ENCODE data around the gene DSCAM. TPM values are rescaled to one million over a fixed set of nuclear protein-coding genes. Genes with fewer than 3 reads are reported as not detected.
A peak's percentile ranks its signal among the peaks of the same experiment; 100 is the strongest.

DSCAM gene
- total RNA-seq, 1 experiment from 2014 or later = 0.03 TPM

GRCh38 chr21:40553781-40554180 is 293.2 kb downstream of the DSCAM start:
- DNase-seq (ENCODE audit: low read depth) = no peak

GRCh38 chr21:40547906-40548513 is 298.9 kb downstream of the DSCAM start:
- DNase-seq (ENCODE audit: low read depth) = no peak

- DNase-seq (ENCODE audit: low read depth) = no peak
Measured at GRCh38 chr21:40546647-40547046, 300.3 kb downstream of the DSCAM start.

GRCh38 chr21:40540216-40540615 is 306.7 kb downstream of the DSCAM start:
- no peak for DNase-seq (ENCODE audit: low read depth)

GRCh38 chr21:40534886-40535285 is 312.1 kb downstream of the DSCAM start:
- no peak for DNase-seq (ENCODE audit: low read depth)

GRCh38 chr21:40531431-40532110 is 315.4 kb downstream of the DSCAM start:
- no peak for DNase-seq (ENCODE audit: low read depth)

- no peak for DNase-seq (ENCODE audit: low read depth)
Measured at GRCh38 chr21:40531016-40531415, 315.9 kb downstream of the DSCAM start.

- DNase-seq (ENCODE audit: low read depth) = no peak
Measured at GRCh38 chr21:40517646-40518045, 329.3 kb downstream of the DSCAM start.

GRCh38 chr21:40516335-40516734 is 330.6 kb downstream of the DSCAM start:
- no peak for DNase-seq (ENCODE audit: low read depth)

GRCh38 chr21:40512590-40512989 is 334.4 kb downstream of the DSCAM start:
- peak; percentile 11 for DNase-seq (ENCODE audit: low read depth)

GRCh38 chr21:40507978-40508377 is 339.0 kb downstream of the DSCAM start:
- peak; percentile 12 for DNase-seq (ENCODE audit: low read depth)

GRCh38 chr21:40505681-40506080 is 341.3 kb downstream of the DSCAM start:
- no peak for DNase-seq (ENCODE audit: low read depth)

- no peak for DNase-seq (ENCODE audit: low read depth)
Measured at GRCh38 chr21:40505244-40505643, 341.7 kb downstream of the DSCAM start.

- DNase-seq (ENCODE audit: low read depth) = no peak
Measured at GRCh38 chr21:40504825-40505224, 342.1 kb downstream of the DSCAM start.

GRCh38 chr21:40496116-40496515 is 350.8 kb downstream of the DSCAM start:
- DNase-seq (ENCODE audit: low read depth) = no peak

- DNase-seq (ENCODE audit: low read depth) = no peak
Measured at GRCh38 chr21:40490408-40490807, 356.6 kb downstream of the DSCAM start.

GRCh38 chr21:40489001-40489400 is 358.0 kb downstream of the DSCAM start:
- no peak for DNase-seq (ENCODE audit: low read depth)

GRCh38 chr21:40481764-40482163 is 365.2 kb downstream of the DSCAM start:
- no peak for DNase-seq (ENCODE audit: low read depth)

GRCh38 chr21:40474513-40474912 is 372.4 kb downstream of the DSCAM start:
- DNase-seq (ENCODE audit: low read depth) = no peak

GRCh38 chr21:40472013-40472412 is 374.9 kb downstream of the DSCAM start:
- DNase-seq (ENCODE audit: low read depth) = no peak

- DNase-seq (ENCODE audit: low read depth) = no peak
Measured at GRCh38 chr21:40471103-40471502, 375.9 kb downstream of the DSCAM start.

GRCh38 chr21:40466893-40467483 is 380.0 kb downstream of the DSCAM start:
- no peak for DNase-seq (ENCODE audit: low read depth)

- no peak for DNase-seq (ENCODE audit: low read depth)
Measured at GRCh38 chr21:40465382-40465781, 381.6 kb downstream of the DSCAM start.

Data from HT1080 (cell line).